Activated CD4-positive, alpha-beta T cell treated with anti-CD3 and anti-CD28 coated beads, Interleukin-2, amount 10 ng/mL, durations not matched to agents 24 days and 14 days (primary cell): Measurements from ENCODE around the gene GTPBP1. TPM values are rescaled to one million over a fixed set of nuclear protein-coding genes. Genes with fewer than 3 reads are reported as not detected.

Experiments used
- DNase-seq: peaks from one replicate; pipeline ENCODE4 v3.0.0; 2022
- H3K27ac Mint-ChIP-seq: one replicate; pipeline ENCODE4 v1.8.0; 2022; ENCODE audit warnings: mild to moderate bottlenecking, mixed read lengths
- H3K27me3 Mint-ChIP-seq: one replicate; pipeline ENCODE4 v1.8.0; 2022; ENCODE audit warnings: mixed read lengths
- H3K36me3 Mint-ChIP-seq: one replicate; pipeline ENCODE4 v1.8.0; 2022; ENCODE audit warnings: low read depth, mild to moderate bottlenecking, mixed read lengths
- H3K4me1 Mint-ChIP-seq: one replicate; pipeline ENCODE4 v1.8.0; 2021; ENCODE audit warnings: mixed read lengths
- H3K4me3 Mint-ChIP-seq: one replicate; pipeline ENCODE4 v1.8.0; 2022; ENCODE audit warnings: mild to moderate bottlenecking, moderate library complexity, mixed read lengths
- H3K9me3 Mint-ChIP-seq: one replicate; pipeline ENCODE4 v1.8.0; 2021; ENCODE audit warnings: mixed read lengths
- intact Hi-C: fragments of 100-400 bp; cut with micrococcal nuclease; formaldehyde crosslinking; loops from one replicate; pipeline ENCODE4 v1.15.1; 2023
- total RNA-seq: library from RNA; stranded (reverse); gene quantifications from 2 replicates; pipeline ENCODE4 v1.2.3, GENCODE V29; 2022

GTPBP1 gene
- total RNA-seq, 1 donor from 2014 or later = 102 TPM

DNA sequence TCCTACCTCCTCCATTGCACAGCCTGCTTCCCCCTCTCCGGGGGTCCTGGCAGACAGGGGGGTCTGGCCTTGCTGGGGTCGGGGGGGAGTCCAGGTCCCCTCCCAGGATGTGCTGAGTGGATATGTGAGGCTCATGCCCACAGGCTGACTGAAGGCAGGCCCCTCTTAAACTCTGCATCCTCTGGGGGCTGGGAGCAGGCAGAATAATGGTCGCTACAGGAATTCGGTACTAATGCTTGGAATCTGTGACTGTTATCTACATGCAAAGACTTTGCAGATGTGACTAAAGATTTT, 51.7 kb downstream of the GTPBP1 start:
- intact Hi-C loops = loop anchor here (2.0 to 5.0 kb wide), 2 partner anchors 37 to 85 kb away; partner anchors contain the start of genes DNAL4 and NPTXR
- no peaks in the 10 kb centered on the region for H3K27me3 Mint-ChIP-seq
- H3K36me3 Mint-ChIP-seq = peaks cover 23% of the 10 kb centered on the region
- peak overlapping the region; percentile 95 for H3K27ac Mint-ChIP-seq
- peaks cover 44% of the 10 kb centered on the region for H3K4me1 Mint-ChIP-seq
- H3K9me3 Mint-ChIP-seq = no peaks in the 10 kb centered on the region
- H3K4me3 Mint-ChIP-seq = peak overlapping the region; percentile 95
- no peak for DNase-seq

DNA sequence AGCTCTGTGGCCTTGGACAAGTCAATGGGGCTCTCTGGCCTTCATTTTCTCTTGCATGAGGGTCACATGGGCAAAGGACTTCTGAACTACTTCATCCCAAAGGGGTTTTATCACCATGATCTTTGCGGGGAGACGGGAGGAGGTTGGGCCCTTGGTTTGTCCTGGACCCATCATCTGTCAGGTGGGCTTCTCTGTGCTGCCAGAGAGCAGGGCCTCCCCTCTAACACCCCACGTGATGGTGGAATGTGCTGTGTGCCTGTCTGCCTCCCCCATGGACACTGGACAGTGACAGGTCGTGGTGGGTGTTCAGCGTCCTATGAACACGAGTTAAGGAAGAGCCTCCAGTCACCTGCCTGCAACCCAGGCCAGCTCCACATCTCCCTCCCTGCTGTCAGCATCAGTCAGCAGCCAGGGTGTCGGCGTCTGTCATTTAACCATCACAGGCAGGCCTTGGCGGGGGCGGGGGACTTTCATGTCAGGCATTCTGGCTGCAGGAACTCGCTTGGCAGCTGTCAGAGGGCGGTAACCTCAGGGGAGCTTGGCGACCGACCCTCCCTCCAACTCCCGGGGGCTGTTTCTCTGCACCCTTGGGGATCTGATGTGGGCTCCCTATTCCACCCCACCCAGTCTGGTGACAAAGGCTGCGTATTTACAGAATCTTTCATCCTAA, 52.7 kb downstream of the GTPBP1 start:
- Mint-ChIP-seq H3K9me3 (no peaks in the 10 kb centered on the region), H3K36me3 (peaks cover 17% of the 10 kb centered on the region), H3K4me1 (peaks cover 39% of the 10 kb centered on the region), H3K27ac (peak overlapping the region; percentile 80), H3K27me3 (no peaks in the 10 kb centered on the region), H3K4me3 (peak overlapping the region; percentile 78)
- intact Hi-C loops = loop anchor here (5.0 kb wide), 1 partner anchor 84 kb away; the partner anchor contains the start of gene NPTXR
- peak; percentile 89 for DNase-seq

DNA sequence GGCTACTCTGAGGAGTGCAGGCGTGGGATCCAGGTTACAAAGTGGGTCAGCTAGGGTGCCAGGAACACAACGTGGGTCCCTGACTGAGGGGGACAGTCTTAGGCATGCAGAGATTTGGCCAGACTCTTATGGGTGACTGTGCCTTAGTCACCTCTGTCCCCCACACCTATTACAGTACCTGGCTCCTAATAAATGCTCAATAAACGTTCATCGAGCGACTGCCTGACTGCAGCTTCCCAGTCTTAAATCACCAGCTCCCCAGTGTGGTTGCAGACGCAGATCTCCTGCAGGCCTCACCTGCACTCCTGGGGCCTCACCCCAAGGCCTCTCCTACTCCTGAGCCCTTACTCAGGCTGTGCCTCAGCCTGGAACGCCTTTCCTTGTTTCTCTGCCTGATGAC, 53.3 kb downstream of the GTPBP1 start:
- peaks cover 33% of the 10 kb centered on the region for H3K4me1 Mint-ChIP-seq
- H3K27me3 Mint-ChIP-seq = no peaks in the 10 kb centered on the region
- H3K27ac Mint-ChIP-seq = peak overlapping the region; percentile 80
- H3K36me3 Mint-ChIP-seq = peaks cover 11% of the 10 kb centered on the region
- no peak for DNase-seq
- no peaks in the 10 kb centered on the region for H3K9me3 Mint-ChIP-seq
- intact Hi-C loops = loop anchor here (5.0 kb wide), 1 partner anchor 83 kb away; the partner anchor contains the start of gene NPTXR
- no peak overlapping the region for H3K4me3 Mint-ChIP-seq

DNA sequence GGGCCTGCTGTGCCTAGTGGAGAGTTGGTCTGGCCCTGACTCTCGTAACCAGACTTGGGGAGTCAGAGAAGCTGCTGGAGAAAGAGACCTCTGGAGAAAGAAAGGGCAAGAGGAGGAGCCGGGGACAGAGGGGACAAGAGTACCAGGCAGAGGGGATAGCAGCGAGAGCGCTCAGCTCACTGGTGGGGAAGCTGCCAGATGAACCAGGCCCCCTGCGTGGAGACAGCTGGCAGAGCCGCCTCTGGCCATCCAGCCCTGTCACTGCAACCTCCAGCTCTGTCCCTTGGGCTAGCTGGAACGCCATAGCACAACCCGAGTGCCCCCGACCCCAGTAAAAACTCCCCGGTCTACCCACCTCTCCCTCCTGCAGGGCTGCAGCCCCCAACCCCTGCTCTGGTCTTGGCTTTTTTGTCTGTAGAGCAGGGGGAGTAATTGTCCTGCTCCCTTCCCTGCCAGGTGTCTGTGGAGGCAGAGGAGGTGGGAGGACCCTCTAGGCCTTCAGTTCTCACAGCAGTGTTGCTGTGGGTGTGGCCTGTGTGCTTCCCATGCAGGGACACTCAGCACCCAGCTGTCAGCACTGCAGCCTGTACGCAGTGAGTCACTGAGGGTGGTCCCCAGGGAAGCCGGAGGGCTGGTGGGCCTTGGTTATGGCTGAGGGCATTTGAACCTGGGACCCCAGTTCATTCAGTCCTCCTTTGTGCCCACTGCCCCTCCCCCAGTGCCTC, 54.9 kb downstream of the GTPBP1 start:
- no peaks in the 10 kb centered on the region for H3K9me3 Mint-ChIP-seq
- no peak for DNase-seq
- intact Hi-C loops = no loop called here
- peaks cover 28% of the 10 kb centered on the region for H3K4me1 Mint-ChIP-seq
- peak overlapping the region; percentile 37 for H3K27ac Mint-ChIP-seq
- H3K27me3 Mint-ChIP-seq = no peaks in the 10 kb centered on the region
- H3K36me3 Mint-ChIP-seq = peaks cover 1% of the 10 kb centered on the region
- no peak overlapping the region for H3K4me3 Mint-ChIP-seq

DNA sequence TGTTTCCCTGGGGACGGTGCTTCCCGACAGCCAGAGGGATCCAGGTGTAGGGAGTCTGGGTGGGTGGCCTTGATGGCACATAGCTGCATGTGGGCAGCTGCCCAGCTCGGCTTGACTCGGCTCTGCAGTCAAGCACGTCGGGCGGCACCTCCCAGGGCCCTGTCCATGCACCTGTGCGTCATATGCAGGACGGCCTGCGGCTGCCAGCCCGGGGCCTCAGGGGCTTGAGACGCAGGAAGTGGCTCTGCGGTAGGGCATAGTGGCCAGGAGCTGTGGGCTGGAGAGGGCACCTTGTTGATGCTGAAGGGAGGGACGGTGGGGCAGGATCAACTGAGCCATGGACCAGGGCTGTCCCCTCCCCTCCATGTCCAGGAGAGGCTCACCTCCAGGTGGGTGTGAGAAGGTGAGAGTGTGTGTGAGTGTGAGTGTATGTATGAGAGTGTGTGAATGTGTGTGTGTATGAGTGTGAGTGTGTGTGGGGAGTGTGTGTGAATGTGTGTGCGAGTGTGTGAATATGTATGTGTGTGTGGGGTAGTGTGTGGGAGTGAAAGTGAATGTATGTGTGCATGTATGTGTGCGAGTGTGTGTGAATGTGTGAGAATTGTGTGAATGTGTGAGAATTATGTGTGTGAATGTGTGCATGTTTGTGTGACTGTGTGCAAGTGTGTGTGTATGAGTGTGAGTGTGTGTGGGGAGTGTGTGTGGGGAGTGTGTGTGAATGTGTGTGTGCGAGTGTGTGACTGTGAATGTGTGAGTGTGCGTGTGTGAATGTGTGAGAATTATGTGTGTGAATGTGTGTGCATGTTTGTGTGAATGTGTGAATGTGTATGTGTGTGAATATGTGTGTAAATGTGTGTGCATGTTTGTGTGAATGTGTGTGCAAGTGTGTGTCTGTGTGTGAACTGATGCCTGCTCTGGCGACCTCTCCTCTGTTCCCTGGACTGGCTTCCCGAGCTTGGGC, 55.7 kb downstream of the GTPBP1 start:
- intact Hi-C loops = no loop called here
- peaks cover 30% of the 10 kb centered on the region for H3K4me1 Mint-ChIP-seq
- no peaks in the 10 kb centered on the region for H3K9me3 Mint-ChIP-seq
- no peaks in the 10 kb centered on the region for H3K27me3 Mint-ChIP-seq
- no peak overlapping the region for H3K27ac Mint-ChIP-seq
- H3K4me3 Mint-ChIP-seq = no peak overlapping the region
- no peak for DNase-seq
- peaks cover 1% of the 10 kb centered on the region for H3K36me3 Mint-ChIP-seq

DNA sequence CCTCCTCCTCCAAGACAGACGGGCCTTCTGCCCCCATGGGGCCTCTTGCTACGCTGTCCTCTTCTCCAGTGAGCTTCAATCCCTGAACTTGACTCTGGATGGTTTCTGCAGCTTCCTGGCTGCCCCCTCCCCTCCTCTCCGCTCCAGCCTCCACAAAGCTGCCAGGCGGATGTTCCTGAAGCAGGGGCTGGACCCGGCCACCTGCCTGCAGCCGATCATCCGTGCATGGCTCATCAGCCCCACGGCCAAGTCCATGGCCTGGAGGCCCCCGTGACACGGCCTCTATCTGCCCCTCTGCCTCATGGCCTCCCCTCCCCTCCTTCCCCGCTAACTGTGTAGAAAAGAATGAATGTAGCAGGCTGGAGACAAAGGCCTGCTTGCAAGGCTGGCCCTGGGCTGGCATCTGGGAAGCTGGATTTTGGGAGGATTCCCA, 56.8 kb downstream of the GTPBP1 start:
- H3K9me3 Mint-ChIP-seq = no peaks in the 10 kb centered on the region
- H3K4me1 Mint-ChIP-seq = peaks cover 19% of the 10 kb centered on the region
- H3K27ac Mint-ChIP-seq = no peak overlapping the region
- peaks cover 1% of the 10 kb centered on the region for H3K36me3 Mint-ChIP-seq
- no peaks in the 10 kb centered on the region for H3K27me3 Mint-ChIP-seq
- H3K4me3 Mint-ChIP-seq = no peak overlapping the region
- intact Hi-C loops = no loop called here
- DNase-seq = no peak

DNA sequence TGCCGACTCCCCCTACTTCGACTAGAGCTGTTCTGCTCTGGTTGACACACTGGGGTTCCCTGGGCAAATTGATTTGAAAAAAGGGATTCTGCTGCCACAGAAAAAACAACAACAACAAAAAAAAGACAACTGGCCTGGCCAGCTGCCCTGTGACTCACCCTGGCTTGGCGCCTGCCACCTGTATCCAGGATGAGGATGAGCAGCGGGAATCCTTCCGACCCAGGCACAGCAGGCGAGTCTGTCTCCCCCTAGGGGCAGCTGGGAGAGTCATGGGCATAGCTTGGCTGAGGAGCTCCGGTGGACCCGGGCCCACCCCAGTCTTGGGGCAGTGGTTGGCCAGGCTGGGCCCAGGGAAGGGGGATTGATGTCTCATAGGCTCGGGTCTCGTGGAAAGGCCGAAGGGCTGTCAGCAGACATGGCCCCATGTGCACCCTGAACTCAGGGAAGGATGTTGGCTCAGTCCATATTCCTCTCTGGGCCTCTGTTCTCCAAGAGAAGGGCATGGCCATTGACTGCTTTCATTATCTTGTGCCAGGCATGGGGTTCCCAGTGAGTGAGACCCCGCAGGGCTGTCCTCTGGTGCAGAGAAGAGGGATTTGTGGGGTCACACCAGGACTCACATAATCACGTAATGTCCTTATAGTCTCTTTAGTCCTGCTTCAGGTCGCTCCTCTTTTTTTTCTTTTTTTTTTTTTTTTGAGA, 60.5 kb downstream of the GTPBP1 start:
- no peaks in the 10 kb centered on the region for H3K27me3 Mint-ChIP-seq
- no peak overlapping the region for H3K4me3 Mint-ChIP-seq
- intact Hi-C loops = no loop called here
- H3K36me3 Mint-ChIP-seq = no peaks in the 10 kb centered on the region
- DNase-seq = peak; percentile 81
- no peaks in the 10 kb centered on the region for H3K9me3 Mint-ChIP-seq
- H3K4me1 Mint-ChIP-seq = peaks cover 6% of the 10 kb centered on the region
- no peak overlapping the region for H3K27ac Mint-ChIP-seq

DNA sequence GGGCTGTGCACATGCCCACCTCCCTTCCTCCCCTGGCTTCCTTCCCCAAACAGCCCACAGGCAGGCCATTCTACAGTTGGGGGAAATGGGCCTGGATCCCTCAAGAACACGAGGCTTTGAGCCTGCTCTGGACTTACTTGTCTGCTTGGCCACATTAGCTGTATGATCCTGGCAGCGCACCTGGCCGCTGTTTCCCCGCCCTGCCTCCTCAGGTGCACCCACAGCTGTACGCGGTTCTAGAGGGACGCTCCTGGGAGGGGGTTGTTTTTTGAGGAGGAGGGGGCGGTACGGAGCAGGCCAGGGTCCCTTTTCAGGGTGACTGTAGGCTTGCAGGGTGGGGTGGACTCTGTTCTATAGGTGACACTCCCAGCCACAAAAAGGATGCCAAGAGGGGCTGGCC, 61.6 kb downstream of the GTPBP1 start:
- Mint-ChIP-seq H3K27me3 (no peaks in the 10 kb centered on the region), H3K36me3 (no peaks in the 10 kb centered on the region), H3K9me3 (no peaks in the 10 kb centered on the region), H3K27ac (no peak overlapping the region), H3K4me3 (no peak overlapping the region), H3K4me1 (peaks cover 6% of the 10 kb centered on the region)
- DNase-seq = no peak
- intact Hi-C loops = no loop called here

DNA sequence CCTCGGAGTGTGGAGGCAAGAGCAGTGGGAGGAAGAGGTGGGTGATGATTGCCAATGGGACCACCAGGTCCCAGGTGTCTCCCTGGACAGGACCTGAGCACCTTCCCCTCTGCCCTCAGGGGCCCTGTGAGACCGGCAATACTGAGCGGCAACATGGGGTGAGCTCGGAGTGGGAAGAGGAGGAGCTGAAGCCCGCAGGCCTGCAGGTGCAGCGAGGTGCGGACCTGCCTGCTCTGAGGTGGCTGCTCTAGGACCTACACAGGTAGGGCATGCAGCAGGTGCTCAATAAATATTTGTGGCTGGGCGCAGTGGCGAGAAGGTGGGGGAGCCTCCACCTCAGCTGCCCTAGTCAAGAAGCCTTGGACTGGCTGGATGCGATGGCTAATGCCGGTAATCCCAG, 62.3 kb downstream of the GTPBP1 start:
- H3K36me3 Mint-ChIP-seq = no peaks in the 10 kb centered on the region
- no peak for DNase-seq
- no peaks in the 10 kb centered on the region for H3K27me3 Mint-ChIP-seq
- H3K27ac Mint-ChIP-seq = no peak overlapping the region
- H3K9me3 Mint-ChIP-seq = no peaks in the 10 kb centered on the region
- H3K4me3 Mint-ChIP-seq = no peak overlapping the region
- intact Hi-C loops = no loop called here
- peaks cover 6% of the 10 kb centered on the region for H3K4me1 Mint-ChIP-seq

DNA sequence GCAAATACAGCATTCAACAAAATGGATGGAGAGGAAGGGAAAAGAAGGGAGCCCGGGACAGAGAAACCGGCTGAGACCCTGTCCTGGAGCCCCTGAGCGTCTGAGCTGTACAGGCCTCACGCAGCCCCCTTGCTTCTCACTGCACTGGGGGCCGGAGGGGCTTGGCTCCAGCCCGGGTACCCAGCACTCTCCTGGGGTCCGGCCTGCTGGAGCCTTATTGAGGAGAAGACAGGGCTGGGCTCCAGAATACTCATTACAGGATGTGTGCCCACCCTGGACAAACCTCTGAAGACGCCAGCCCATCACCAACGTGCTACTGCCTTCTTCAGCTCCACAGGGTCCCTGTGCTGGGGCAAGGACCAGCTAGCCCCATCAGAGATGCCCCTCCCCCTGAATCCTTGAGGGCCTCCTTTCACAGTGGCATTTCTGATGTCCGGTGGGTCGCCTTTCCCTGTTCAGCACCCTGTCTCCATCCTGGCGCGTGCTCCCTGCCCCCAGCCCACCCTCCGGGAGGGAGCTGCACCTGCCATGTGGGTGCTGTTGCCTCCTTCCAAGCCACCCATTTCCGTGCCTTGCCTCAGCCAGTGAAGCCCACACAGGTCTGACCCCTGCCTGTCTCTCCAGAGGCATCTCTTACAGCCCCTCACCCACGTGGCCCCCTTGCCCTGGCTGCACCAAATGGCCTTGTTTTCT, 64.7 kb downstream of the GTPBP1 start:
- peaks cover 11% of the 10 kb centered on the region for H3K4me1 Mint-ChIP-seq
- no peak overlapping the region for H3K4me3 Mint-ChIP-seq
- H3K36me3 Mint-ChIP-seq = no peaks in the 10 kb centered on the region
- H3K9me3 Mint-ChIP-seq = no peaks in the 10 kb centered on the region
- H3K27ac Mint-ChIP-seq = no peak overlapping the region
- intact Hi-C loops = no loop called here
- H3K27me3 Mint-ChIP-seq = no peaks in the 10 kb centered on the region
- no peak for DNase-seq

DNA sequence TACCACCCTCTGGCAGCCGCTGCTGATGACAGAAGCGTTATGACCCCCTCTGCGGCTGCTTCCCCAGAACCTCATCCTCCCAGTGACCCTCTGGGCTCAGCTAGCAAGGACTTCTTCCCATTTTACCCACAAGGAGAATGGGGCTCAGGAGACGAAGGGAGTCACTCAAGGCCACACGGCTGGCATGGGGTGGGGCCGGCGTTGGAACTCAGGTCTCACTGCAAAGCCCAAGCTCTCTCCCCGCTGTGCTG, 66.8 kb downstream of the GTPBP1 start:
- no peak for DNase-seq
- intact Hi-C loops = no loop called here
- Mint-ChIP-seq H3K4me3 (no peak overlapping the region), H3K27ac (no peak overlapping the region), H3K36me3 (no peaks in the 10 kb centered on the region), H3K4me1 (peaks cover 9% of the 10 kb centered on the region), H3K9me3 (no peaks in the 10 kb centered on the region), H3K27me3 (no peaks in the 10 kb centered on the region)

DNA sequence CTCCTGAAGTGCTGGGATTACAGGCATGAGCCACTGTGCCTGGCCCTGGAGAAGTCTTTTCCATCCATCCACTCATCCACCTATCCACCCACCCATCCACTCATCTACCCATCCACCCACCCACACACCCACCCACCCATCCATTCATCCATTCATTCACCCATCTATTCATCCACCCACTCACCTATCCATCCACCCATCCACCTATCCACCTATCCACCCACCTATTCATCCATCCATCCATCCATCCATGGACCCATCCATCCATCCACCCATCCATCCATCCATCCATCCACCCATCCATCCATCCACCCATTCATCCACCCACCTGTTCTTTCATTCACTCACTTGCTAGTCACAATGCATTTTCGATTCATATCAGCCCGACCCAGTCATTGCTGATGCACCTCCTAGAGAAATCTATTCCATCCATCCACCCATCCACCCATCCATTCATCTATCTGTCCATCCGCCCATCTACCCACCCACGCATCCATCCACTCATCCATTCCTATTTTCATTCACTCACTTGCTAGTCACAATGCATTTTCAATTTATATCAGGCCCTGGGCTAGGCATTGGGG, 67.7 kb downstream of the GTPBP1 start:
- DNase-seq = no peak
- Mint-ChIP-seq H3K27me3 (no peaks in the 10 kb centered on the region), H3K36me3 (no peaks in the 10 kb centered on the region), H3K4me3 (no peak overlapping the region), H3K9me3 (no peaks in the 10 kb centered on the region), H3K27ac (no peak overlapping the region), H3K4me1 (peaks cover 9% of the 10 kb centered on the region)
- intact Hi-C loops = no loop called here
